CD14-positive monocyte (primary cell): Measurements from ENCODE around the gene SLC24A3. TPM values are rescaled to one million over a fixed set of nuclear protein-coding genes. Genes with fewer than 3 reads are reported as not detected.

ENCODE experiments used
- DNase-seq, 3 donors: peaks; one replicate each; pipeline ENCODE4 v3.0.0-alpha.2; 2011 to 2022
- H2AFZ ChIP-seq: 2 replicates; pipeline ENCODE4 v1.6.0; 2012; ENCODE audit warnings: mild to moderate bottlenecking, low read depth, low read length, inconsistent platforms; ENCODE audit not compliant: insufficient read depth, poor library complexity, severe bottlenecking
- H3K27ac ChIP-seq, 2 donors: 1 replicate in 1 of 2; 2 replicates in 1 of 2; pipeline ENCODE4 v1.5.1; 2012 to 2013; ENCODE audit warnings: low read length in 2 of 2, control low read depth in 1 of 2, inconsistent platforms in 1 of 2, low read depth in 1 of 2, mild to moderate bottlenecking in 1 of 2
- H3K27me3 ChIP-seq, 2 donors: one replicate each; pipeline versions ENCODE4 v1.6.0 to v1.6.1; 2011 to 2013; ENCODE audit warnings: low read length in 2 of 2; ENCODE audit not compliant: control insufficient read depth in 2 of 2, insufficient read depth in 2 of 2
- H3K36me3 ChIP-seq, 2 donors: replicated peaks in 1 of 2; 1 replicate in 1 of 2; 2 replicates in 1 of 2; pipeline versions ENCODE4 v1.5.1 to v1.6.1; 2012 to 2013; ENCODE audit warnings: low read length in 2 of 2, control low read depth in 1 of 2, inconsistent platforms in 1 of 2, mild to moderate bottlenecking in 1 of 2; ENCODE audit not compliant: insufficient read depth in 2 of 2, control insufficient read depth in 1 of 2
- H3K4me1 ChIP-seq, 2 donors: 1 replicate in 1 of 2; 2 replicates in 1 of 2; pipeline versions ENCODE4 v1.5.1 to v1.6.1; 2012 to 2013; ENCODE audit warnings: low read length in 2 of 2, control low read depth in 1 of 2, inconsistent platforms in 1 of 2, mild to moderate bottlenecking in 1 of 2, moderate library complexity in 1 of 2; ENCODE audit not compliant: insufficient read depth in 2 of 2, control insufficient read depth in 1 of 2
- H3K4me2 ChIP-seq: replicated peaks from 2 replicates; pipeline ENCODE3; 2012; ENCODE audit warnings: low read length, moderate library complexity, mild to moderate bottlenecking; ENCODE audit not compliant: poor library complexity, severe bottlenecking; ENCODE audit errors: extremely low read depth
- H3K4me3 ChIP-seq, 3 experiments: fragments of 200-600 bp in 1 of 3; sonication (generic) in 1 of 3; replicated peaks in 1 of 3; 1 replicate in 2 of 3; 2 replicates in 1 of 3; pipeline ENCODE4 v1.5.1; 2011 to 2013; ENCODE audit warnings: low read length in 3 of 3, mild to moderate bottlenecking in 3 of 3, control low read depth in 2 of 3, low read depth in 2 of 3, inconsistent platforms in 1 of 3, moderate library complexity in 1 of 3
- H3K79me2 ChIP-seq: 2 replicates; pipeline ENCODE4 v1.6.0; 2012; ENCODE audit warnings: mild to moderate bottlenecking, control low read depth, inconsistent platforms, low read length, moderate library complexity; ENCODE audit not compliant: insufficient read depth
- H3K9ac ChIP-seq: 2 replicates; pipeline ENCODE4 v1.6.0; 2017; ENCODE audit warnings: low read length, mild to moderate bottlenecking; ENCODE audit not compliant: insufficient read depth, poor library complexity, severe bottlenecking
- H3K9me3 ChIP-seq, 2 donors: replicated peaks in 1 of 2; 1 replicate in 1 of 2; 2 replicates in 1 of 2; pipeline versions ENCODE4 v1.5.1 to v1.6.1; 2012 to 2013; ENCODE audit warnings: low read length in 2 of 2, control low read depth in 1 of 2; ENCODE audit not compliant: control insufficient read depth in 1 of 2, insufficient read depth in 1 of 2
- H4K20me1 ChIP-seq: 2 replicates; pipeline ENCODE4 v1.6.0; 2012; ENCODE audit warnings: mild to moderate bottlenecking, low read length, control low read depth, moderate library complexity; ENCODE audit not compliant: insufficient read depth
- H3K27ac Mint-ChIP-seq, 7 donors: one replicate each; pipeline ENCODE4 v1.8.0; 2020; ENCODE audit warnings: mild to moderate bottlenecking in 7 of 7, mixed read lengths in 7 of 7, moderate library complexity in 6 of 7, inconsistent platforms in 2 of 7
- H3K27me3 Mint-ChIP-seq, 3 donors: one replicate each; pipeline ENCODE4 v1.8.0; 2021 to 2022; ENCODE audit warnings: low read depth in 3 of 3, mild to moderate bottlenecking in 3 of 3, mixed read lengths in 3 of 3, moderate library complexity in 3 of 3, inconsistent platforms in 1 of 3
- H3K36me3 Mint-ChIP-seq, 2 donors: one replicate each; pipeline ENCODE4 v1.8.0; 2020; ENCODE audit warnings: mixed read lengths in 2 of 2, inconsistent platforms in 1 of 2, mild to moderate bottlenecking in 1 of 2
- H3K4me1 Mint-ChIP-seq: one replicate; pipeline ENCODE4 v1.8.0; 2020; ENCODE audit warnings: mild to moderate bottlenecking, mixed read lengths
- H3K4me3 Mint-ChIP-seq, 2 donors: one replicate each; pipeline ENCODE4 v1.8.0; 2020; ENCODE audit warnings: mild to moderate bottlenecking in 2 of 2, mixed read lengths in 2 of 2, moderate library complexity in 1 of 2
- H3K9me3 Mint-ChIP-seq, 7 donors: one replicate each; pipeline ENCODE4 v1.8.0; 2020 to 2022; ENCODE audit warnings: mixed read lengths in 7 of 7, mild to moderate bottlenecking in 6 of 7, moderate library complexity in 6 of 7, inconsistent platforms in 2 of 7
- WGBS: methylation state at CpG from one replicate; pipeline ENCODE4 v1.1.5; 2013; ENCODE audit warnings: missing lambda C conversion rate; ENCODE audit not compliant: insufficient coverage; 5-methylcytosine and 5-hydroxymethylcytosine counted together
- intact Hi-C, 2 donors: fragments of 100-400 bp; cut with micrococcal nuclease; formaldehyde crosslinking; loops; one replicate each; pipeline versions ENCODE4 v1.15.0 to v1.15.1; 2023
- polyA plus RNA-seq, 3 donors: library from polyadenylated mRNA; depleted of rRNA in 1 of 3; unstranded in 2 of 3; stranded (reverse) in 1 of 3; fragments of 300-500 nt in 2 of 3; fragments of >200 nt in 1 of 3; fragmentation: Illumina TruSeq in 2 of 3; gene quantifications; 1 replicate in 2 of 3; 2 replicates in 1 of 3; pipeline ENCODE4 v1.2.3, GENCODE V29; 2012 to 2021
- TF ChIP-seq, protein P1 (sequence below): fragments of 200-600 bp; IDR thresholded peaks from one replicate; pipeline ENCODE4 v1.8.0; 2022; ENCODE audit warnings: antibody characterized with exemption, mild to moderate bottlenecking

Gene SLC24A3
- polyA plus RNA-seq, 3 donors, result 0.04 to 0.08 TPM; not detected in 1

DNA sequence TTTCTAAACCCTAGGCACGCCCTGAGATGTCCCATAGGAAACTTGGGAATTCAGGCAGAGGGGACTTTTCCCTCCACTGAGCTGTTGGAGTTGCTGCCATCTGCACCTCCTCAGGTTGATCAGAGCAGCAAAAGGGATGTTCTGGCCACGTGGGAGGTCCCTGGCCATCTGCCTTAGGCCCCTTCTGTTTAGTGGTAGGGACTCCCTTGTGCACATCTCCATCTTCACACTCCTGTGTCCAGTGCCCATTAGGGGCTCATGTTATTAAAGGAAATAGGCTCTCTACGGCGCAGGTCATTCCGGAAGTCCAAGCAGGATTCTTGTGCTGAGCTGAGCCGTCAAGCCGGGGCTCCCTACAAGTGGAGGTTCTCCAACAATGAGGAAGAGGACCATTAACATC is 307.8 kb downstream of the SLC24A3 start:
- Histone ChIP-seq H3K9me3 (no peaks in the 10 kb centered on the region), H3K4me2 (no peak overlapping the region), H3K27ac (no peak overlapping the region), H2AFZ (no peak overlapping the region), H3K9ac (no peak overlapping the region), H3K4me1 (peaks cover 3 to 10% of the 10 kb centered on the region in 2 donors), H3K79me2 (no peaks in the 10 kb centered on the region), H3K4me3 (no peak overlapping the region), H3K36me3 (no peaks in the 10 kb centered on the region), H3K27me3 (no peaks in the 10 kb centered on the region), H4K20me1 (no peaks in the 10 kb centered on the region)
- Mint-ChIP-seq H3K27ac (no peak overlapping the region), H3K9me3 (peaks cover 0 to 2% (median 0%) of the 10 kb centered on the region in 7 donors), H3K36me3 (no peaks in the 10 kb centered on the region), H3K4me3 (no peak overlapping the region), H3K27me3 (peaks cover 0 to 3% (median 0%) of the 10 kb centered on the region in 3 donors), H3K4me1 (peaks cover 15% of the 10 kb centered on the region)
- intact Hi-C loops, result no loop called here
- no peak for DNase-seq
- WGBS, result 100% methylated on average over 6 of the region's 7 CpGs
- TF ChIP-seq, protein P1, sequence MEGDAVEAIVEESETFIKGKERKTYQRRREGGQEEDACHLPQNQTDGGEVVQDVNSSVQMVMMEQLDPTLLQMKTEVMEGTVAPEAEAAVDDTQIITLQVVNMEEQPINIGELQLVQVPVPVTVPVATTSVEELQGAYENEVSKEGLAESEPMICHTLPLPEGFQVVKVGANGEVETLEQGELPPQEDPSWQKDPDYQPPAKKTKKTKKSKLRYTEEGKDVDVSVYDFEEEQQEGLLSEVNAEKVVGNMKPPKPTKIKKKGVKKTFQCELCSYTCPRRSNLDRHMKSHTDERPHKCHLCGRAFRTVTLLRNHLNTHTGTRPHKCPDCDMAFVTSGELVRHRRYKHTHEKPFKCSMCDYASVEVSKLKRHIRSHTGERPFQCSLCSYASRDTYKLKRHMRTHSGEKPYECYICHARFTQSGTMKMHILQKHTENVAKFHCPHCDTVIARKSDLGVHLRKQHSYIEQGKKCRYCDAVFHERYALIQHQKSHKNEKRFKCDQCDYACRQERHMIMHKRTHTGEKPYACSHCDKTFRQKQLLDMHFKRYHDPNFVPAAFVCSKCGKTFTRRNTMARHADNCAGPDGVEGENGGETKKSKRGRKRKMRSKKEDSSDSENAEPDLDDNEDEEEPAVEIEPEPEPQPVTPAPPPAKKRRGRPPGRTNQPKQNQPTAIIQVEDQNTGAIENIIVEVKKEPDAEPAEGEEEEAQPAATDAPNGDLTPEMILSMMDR, result no peak

DNA sequence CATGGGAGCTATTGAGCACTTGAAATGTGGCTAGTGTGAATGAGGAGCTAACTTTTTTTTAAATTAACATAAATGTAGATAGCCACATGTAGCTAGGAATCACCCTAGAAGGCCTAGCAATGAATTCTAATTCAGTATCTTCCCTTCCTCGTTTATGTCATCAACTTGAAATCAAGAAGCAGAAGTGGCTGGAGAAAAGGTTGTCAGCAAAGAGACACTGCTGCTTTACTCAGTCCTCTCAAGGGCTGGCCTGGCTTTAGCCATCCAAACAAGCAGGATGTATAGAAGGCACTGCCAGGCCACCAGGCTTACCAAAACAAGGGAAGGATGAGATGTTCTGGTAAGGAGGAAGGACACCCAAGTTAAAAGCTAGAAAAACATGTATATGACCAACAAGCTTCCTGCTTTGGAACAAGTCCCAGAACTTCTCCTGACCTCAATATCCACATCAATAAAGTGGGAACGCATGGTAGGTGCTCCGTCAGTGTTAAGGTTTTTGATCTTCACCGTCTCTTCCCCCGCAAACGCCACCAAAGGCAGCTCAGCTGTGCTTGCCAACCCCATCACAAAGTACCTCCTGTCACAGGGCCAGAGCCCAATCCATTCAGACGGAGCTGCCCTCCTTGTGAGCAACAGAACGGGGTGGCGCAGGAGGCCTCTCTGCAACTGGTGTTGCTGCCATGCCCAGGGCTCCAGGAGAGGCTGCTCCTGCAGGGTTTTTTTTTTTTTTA is 309.8 kb downstream of the SLC24A3 start:
- intact Hi-C loops, result no loop called here
- Histone ChIP-seq H3K4me2 (no peak overlapping the region), H3K4me3 (no peak overlapping the region), H3K4me1 (peaks cover 3 to 10% of the 10 kb centered on the region in 2 donors), H3K79me2 (no peaks in the 10 kb centered on the region), H2AFZ (no peak overlapping the region), H3K9ac (no peak overlapping the region), H4K20me1 (no peaks in the 10 kb centered on the region), H3K27ac (no peak overlapping the region), H3K9me3 (no peaks in the 10 kb centered on the region), H3K36me3 (no peaks in the 10 kb centered on the region), H3K27me3 (no peaks in the 10 kb centered on the region)
- H3K4me1 Mint-ChIP-seq, result peaks cover 15% of the 10 kb centered on the region
- peaks cover 0 to 1% (median 0%) of the 10 kb centered on the region in 3 donors for H3K27me3 Mint-ChIP-seq
- no peak overlapping the region for H3K4me3 Mint-ChIP-seq
- TF ChIP-seq, protein P1, result no peak
- no peaks in the 10 kb centered on the region for H3K36me3 Mint-ChIP-seq
- DNase-seq, result peak in 1 of 3 donors; percentile 11
- no peaks in the 10 kb centered on the region for H3K9me3 Mint-ChIP-seq
- no peak overlapping the region for H3K27ac Mint-ChIP-seq
- 58% methylated on average over 5 of the region's 9 CpGs for WGBS
